ENCODE results near the gene BPGM.

Gene BPGM

GRCh38 chr7:134714470-134715205 lies 68.0 kb downstream of the BPGM start:
- DNase-seq (ENCODE audit: insufficient read length, low spot score) (no peak), FAIRE-seq (no peak)
- no peak for TF ChIP-seq CTCF (IDR thresholded peaks at IDR 0.05; ENCODE audit: insufficient read depth, missing control alignments)

GRCh38 chr7:134718211-134718875 lies 71.7 kb downstream of the BPGM start:
- DNase-seq (ENCODE audit: insufficient read length, low spot score) = no peak
- no peak for TF ChIP-seq CTCF (IDR thresholded peaks at IDR 0.05; ENCODE audit: insufficient read depth, missing control alignments)
- no peak for FAIRE-seq

- DNase-seq (ENCODE audit: insufficient read length, low spot score) (no peak), FAIRE-seq (no peak)
- no peak for TF ChIP-seq CTCF (IDR thresholded peaks at IDR 0.05; ENCODE audit: insufficient read depth, missing control alignments)
These were observed 73.7 kb downstream of the BPGM start for GRCh38 chr7:134720091-134720935.

- DNase-seq (ENCODE audit: insufficient read length, low spot score) = no peak
- no peak for TF ChIP-seq CTCF (IDR thresholded peaks at IDR 0.05; ENCODE audit: insufficient read depth, missing control alignments)
- no peak for FAIRE-seq
These were observed 74.5 kb downstream of the BPGM start for GRCh38 chr7:134721171-134721570.

- FAIRE-seq (no peak), DNase-seq (ENCODE audit: insufficient read length, low spot score) (no peak)
- no peak for TF ChIP-seq CTCF (IDR thresholded peaks at IDR 0.05; ENCODE audit: insufficient read depth, missing control alignments)
These were observed 76.2 kb downstream of the BPGM start for GRCh38 chr7:134722786-134723322.

- no peak for FAIRE-seq
- DNase-seq (ENCODE audit: insufficient read length, low spot score) = no peak
- no peak for TF ChIP-seq CTCF (IDR thresholded peaks at IDR 0.05; ENCODE audit: insufficient read depth, missing control alignments)
These were observed 77.2 kb downstream of the BPGM start for GRCh38 chr7:134723892-134724291.
